Effector CD4-positive, alpha-beta T cell (primary cell): ENCODE measurements around the gene NOP56.
"Not testable (repeated sequence)": the region's sequence is repeated elsewhere in the genome, so short reads cannot be mapped to it uniquely, and the experiment has no call there.

Experiments
- DNase-seq: peaks from one replicate; pipeline ENCODE4 v3.0.0-alpha.2; 2020

Gene NOP56

DNA sequence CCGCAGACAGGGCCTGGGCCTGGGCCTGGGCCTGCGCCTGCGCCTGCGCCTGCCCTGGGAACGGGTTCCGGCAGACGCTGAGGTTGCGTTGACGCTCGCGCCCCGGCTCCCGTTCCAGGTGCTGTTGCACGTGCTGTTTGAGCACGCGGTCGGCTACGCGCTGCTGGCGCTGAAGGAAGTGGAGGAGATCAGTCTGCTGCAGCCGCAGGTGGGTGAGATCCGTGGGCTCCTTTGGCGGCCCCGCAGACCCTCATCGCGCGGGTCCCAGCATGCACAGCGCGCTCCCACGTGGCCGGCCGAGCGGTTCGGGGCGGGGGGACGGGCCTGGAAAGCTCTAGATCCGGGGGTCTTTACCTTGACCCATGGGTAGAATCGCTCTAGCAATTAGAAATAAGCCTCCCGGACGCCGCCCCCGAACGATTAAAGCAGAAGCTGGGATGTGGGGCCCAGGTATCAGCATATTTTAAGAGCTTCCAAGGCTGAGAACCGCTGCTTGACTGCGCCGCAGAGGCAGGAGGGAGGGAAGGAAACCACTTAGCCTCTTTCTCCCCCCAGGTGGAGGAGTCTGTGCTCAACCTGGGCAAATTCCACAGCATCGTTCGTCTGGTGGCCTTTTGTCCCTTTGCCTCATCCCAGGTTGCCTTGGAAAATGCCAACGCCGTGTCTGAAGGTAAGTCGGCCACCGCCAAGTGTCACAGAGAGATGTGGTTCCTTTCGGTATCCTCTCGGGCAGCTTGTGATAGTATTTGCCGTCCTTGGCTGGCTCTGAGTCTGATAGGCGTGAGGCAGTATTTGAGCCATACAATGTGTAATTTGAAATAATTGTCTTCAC is 508 bp downstream of the NOP56 start:
- DNase-seq: no peak

DNA sequence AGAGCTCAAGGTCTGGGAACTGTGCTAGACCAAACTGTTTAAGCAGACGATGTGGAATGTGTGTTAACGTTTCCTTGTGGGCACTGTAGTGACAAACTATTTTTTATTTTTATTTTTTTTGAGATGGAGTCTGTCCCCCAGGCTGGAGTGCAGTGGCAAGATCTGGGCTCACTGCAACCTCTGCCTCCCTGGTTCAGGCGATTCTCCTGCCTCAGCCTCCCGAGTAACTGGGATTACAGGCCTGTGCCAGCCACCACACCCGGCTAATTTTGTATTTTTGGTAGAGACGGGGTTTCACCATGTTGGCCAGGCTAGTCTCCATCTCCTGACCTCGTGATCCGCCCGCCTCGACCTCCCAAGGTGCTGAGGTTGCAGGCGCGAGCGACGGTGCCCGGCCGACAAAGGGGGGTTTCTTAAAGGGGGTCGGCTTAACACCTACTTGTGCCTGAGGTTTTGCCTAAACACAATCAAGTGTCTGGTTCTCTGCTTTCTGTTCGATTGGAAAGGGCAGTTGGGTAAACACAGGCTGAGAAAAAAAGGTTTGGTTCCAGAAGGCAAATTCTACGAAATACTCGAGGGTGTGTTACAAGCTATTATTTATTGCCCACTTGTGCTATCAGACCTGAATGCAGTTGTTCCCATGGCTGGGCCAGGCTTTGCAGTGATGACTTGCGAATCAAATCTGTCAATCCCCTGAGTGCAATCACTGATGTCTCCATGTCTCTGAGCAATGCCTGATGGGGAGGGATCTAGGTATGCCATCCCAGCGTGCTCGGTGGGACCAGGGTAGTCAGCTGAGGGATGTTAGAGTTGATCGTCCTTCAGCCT is 1.3 kb downstream of the NOP56 start:
- DNase-seq: no peak

- DNase-seq: no peak
Measured at GRCh38 chr20:2654384-2654822, 2.0 kb downstream of the NOP56 start.

GRCh38 chr20:2654831-2655230 is 2.4 kb downstream of the NOP56 start:
- no peak for DNase-seq

GRCh38 chr20:2655331-2656116 is 3.1 kb downstream of the NOP56 start:
- no peak for DNase-seq

GRCh38 chr20:2656471-2657117 is 4.2 kb downstream of the NOP56 start:
- DNase-seq: no peak

DNA sequence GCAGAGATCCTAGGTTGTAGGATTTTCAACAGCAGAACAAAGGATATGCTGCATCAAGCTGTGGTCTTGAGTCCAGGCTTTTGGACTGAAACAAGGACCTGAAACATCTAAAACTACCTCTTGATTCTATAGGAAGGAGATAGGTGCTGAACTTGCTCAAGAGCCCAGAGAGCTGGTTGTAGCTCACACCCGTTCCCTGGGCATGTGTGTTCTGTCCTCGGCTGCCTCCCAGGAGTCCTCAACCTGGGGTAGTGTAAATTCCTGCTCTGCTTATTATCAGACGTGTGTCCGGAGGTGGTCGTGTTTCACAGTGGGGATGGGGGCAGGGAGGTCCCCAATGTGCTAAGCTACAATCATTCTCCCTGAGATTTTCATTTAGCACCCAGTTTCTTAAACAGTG is 4.8 kb downstream of the NOP56 start:
- DNase-seq: no peak

DNA sequence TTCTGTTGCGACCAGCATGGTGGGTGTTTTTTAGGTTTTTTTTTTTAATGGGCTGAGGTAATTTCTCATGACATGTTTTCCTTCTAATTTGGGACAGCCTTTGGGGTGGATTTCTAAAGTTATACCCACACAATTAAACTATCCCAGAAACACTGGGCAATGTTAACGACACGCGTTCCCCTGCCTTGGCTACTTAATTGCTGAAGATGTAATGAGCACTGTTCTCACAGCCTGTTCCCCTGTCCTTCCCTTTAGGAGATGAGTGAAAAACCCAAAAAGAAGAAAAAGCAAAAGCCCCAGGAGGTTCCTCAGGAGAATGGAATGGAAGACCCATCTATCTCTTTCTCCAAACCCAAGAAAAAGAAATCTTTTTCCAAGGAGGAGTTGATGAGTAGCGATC is 5.2 kb downstream of the NOP56 start:
- DNase-seq: no peak

DNA sequence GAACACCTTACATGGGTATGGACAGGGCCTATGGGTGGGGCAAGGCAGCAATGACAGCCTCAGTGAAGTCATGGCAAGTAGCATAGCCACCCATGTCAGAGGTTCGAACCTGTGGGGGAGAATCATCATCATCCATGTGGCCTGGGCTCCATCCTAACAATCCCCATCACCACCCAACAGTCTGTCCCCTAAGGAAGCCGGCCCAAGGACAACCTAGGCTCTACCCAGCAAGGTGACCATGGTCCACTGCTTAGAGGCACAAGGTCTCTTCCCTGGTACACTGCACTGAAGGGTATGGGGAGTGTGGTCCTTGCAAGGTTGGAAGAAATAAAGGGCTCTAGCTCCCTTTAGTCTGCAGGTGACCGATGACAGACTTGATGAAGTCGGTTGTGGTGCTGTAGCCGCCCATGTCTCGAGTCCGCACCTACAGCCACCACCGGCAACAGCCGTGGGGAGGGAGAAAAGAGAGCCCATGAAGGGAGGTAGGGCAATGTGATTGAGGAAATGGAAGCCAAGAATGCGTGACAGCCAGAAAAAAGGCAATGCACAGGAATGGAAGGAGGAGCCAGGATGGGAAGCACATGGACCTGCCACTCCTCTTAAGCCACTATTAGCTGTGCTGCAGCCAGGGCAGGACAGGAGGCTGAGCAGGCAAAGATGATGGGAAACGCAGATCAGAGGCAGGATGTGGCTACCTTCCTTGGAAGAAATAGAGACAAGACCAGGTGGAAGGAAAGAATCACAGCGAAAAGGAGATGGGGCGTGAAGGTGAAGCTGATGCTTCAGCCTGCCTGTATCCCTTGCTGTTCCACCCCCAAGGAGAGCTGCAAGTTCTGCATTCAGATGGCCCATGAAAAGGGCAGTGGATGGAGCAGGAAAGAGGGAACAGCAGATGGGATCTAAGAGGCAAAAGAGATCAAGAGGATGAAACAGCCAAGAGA is 6.3 kb downstream of the NOP56 start:
- no peak for DNase-seq

- no peak for DNase-seq
Measured at GRCh38 chr20:2659547-2659946, 7.1 kb downstream of the NOP56 start.

DNA sequence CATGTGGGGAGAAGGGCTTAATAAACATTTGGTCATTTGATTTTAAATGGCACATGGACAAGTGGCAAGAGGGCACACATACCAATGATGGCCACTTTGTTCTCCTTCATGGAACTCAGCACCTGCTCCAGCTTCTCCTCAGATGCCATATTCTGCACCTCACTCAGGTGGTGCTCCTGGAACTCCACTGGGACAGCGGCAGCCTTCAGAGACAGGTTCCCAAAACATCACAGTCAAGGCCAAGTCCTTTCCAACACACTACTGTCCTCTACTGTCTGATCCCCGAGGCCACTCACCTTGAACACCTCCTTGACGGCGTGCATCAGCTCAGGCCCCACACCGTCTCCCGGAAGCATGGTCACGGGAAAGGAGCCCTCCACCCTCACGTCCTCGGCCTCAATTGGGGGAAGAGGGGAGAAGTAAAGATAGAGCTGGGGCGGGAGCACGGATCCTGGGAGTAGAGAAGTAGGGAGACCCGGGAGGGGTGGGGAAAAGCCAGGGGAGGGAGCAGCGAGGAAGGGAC is 11.0 kb downstream of the NOP56 start:
- no peak for DNase-seq

GRCh38 chr20:2663887-2664719 is 11.7 kb downstream of the NOP56 start, which contains the start of gene IDH3B:
Gene IDH3B, minus strand, starts transcription at chr20:2664216. Its CDS starts 28 bp downstream, at chr20:2664188.
- peak; percentile 88 for DNase-seq

DNA sequence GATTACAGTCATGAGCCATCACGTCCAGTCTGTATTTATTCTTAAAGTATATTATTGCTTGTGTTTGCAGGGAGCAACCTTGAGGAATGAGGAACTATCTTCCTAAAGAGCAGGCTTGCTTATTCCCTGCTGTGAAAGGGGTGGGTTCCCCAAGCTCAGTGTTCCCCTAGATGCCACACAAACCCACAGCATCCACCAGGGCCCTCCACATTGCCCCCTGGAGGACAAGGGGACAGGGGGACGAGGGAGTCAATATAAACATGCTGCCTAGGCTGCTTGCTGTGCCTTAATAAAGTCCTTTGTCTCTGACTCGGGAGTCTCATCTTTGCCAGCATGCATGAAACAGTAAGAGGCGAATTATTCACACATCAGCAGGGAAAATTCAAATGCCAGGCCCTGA is 19.5 kb downstream of the NOP56 start:
- DNase-seq: no peak

DNA sequence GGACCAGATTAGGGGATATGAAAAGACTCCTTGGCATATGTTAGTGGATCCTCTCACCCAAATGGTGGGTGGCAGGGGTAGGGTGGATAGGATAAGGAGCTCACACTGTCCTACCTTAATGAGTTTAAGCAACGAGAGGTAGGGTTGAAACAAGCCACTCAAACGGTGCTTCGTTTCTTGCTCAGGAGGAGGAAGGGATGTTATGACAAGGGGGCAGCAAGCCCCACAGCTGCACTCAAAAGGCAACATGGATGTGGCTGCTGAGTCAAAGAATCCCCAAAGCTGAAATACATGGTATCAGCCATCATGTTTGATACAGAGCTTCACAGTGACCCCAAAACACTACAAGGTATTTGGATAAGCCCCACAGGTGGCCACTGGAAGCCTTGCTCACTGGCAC is 20.0 kb downstream of the NOP56 start:
- DNase-seq: no peak

- no peak for DNase-seq
Measured at GRCh38 chr20:2673453-2673852, 21.0 kb downstream of the NOP56 start.

DNA sequence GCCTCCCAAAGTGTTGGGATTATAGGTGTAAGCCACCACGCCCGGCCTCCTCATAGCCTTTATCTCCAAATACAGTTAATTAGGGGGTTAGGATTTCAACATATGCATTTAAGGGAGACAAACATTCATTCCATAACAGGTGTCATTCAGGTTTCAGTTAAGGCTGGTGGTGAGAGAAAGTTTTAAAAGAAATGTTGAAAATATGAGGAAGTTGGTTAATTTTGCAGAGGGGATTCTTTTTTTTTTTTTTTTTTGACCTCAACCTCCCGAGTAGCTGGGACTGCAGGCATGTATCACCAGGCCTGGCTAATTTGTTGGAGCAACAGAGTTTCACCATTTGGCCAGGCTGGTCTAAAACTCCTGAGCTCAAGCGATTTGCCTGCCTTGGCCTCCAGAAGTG is 27.6 kb downstream of the NOP56 start:
- DNase-seq: no peak

DNA sequence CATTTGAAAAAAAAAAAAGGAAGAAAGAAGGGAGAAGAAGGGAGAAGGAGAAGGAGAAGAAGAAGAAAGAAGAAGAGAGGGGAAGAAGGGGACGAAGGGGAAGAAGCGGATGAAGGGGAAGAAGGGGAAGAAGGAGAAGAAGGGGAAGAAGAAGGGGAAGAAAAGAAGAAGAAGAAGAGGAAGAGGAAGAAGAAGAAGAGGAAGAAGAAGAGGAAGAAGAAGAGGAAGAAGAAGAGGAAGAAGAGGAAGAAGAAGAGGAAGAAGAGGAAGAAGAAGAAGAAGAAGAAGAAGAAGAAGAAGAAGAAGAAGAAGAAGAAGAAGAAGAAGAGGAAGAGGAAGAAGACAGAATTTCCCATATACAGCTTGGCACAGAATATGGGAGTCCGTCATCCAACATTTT is 29.6 kb downstream of the NOP56 start:
- DNase-seq: not testable (repeated sequence)

- not testable (repeated sequence) for DNase-seq
Measured at GRCh38 chr20:2684817-2685216, 32.4 kb downstream of the NOP56 start.

GRCh38 chr20:2687514-2687913 is 35.1 kb downstream of the NOP56 start:
- DNase-seq: no peak

GRCh38 chr20:2688041-2688591 is 35.7 kb downstream of the NOP56 start:
- peak; percentile 66 for DNase-seq
